ENCODE results near the gene USP6NL.

USP6NL gene

DNA sequence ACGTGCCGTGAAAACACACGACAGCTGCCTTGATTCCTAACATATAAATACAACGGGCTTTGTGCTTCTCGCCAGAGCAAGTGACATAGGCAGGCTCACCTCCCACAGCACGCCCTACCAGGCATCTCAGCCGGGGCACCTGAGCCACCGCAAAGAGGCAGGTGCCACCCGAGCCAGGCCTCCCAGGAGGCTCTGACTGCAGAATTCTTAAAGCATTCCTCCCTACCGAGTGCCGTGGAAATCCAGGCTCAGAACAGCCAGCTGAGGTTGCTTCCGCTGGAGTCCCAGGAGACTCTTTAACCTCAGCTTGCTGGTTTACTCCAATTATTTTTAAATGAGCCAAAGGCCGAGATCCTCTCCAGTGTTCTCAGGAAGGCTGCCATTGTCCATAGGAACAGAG lies 206.5 kb downstream of the USP6NL start:
- DNase-seq = no peak

All from NCI-H748 treated with DMSO at 0.1 percent for 48 hours (cell line).